ENCODE data around the gene SMARCD1.

Gene SMARCD1

GRCh38 chr12:50061171-50061570 lies 24.0 kb upstream of the SMARCD1 start:
- Histone ChIP-seq H3K4me3 (replicated peaks; ENCODE audit: insufficient read depth, low read length) (no peak overlapping the region), H3K27me3 (ENCODE audit: insufficient read depth, poor library complexity, severe bottlenecking) (peaks cover 2% of the 10 kb centered on the region), H3K27ac (replicated peaks) (no peak overlapping the region)
- TF ChIP-seq POLR2AphosphoS5 (IDR thresholded peaks at IDR 0.05; ENCODE audit: low read depth) (no peak), GABPA (IDR thresholded peaks at IDR 0.05; ENCODE audit: low read depth) (no peak)
- no peak for DNase-seq (ENCODE audit: low read depth in 1 of 2, low spot score in 1 of 2)

GRCh38 chr12:50061946-50062686 lies 23.0 kb upstream of the SMARCD1 start:
- no peaks in the 10 kb centered on the region for H3K27me3 ChIP-seq (ENCODE audit: insufficient read depth, poor library complexity, severe bottlenecking)
- H3K4me3 ChIP-seq (replicated peaks; ENCODE audit: insufficient read depth, low read length), result no peak overlapping the region
- TF ChIP-seq SPI1 (IDR thresholded peaks at IDR 0.05; ENCODE audit: borderline replicate concordance, low read depth) (no peak), POLR2AphosphoS5 (IDR thresholded peaks at IDR 0.05; ENCODE audit: low read depth) (no peak), GABPA (IDR thresholded peaks at IDR 0.05; ENCODE audit: low read depth) (no peak), REST (IDR thresholded peaks at IDR 0.05; ENCODE audit: insufficient replicate concordance, low read depth) (no peak), CTCF (IDR thresholded peaks at IDR 0.05; ENCODE audit: insufficient read depth, low read length) (no peak)
- no peak overlapping the region for H3K27ac ChIP-seq (replicated peaks)
- DNase-seq (ENCODE audit: low read depth in 1 of 2, low spot score in 1 of 2), result no peak

- Histone ChIP-seq H3K27me3 (ENCODE audit: insufficient read depth, poor library complexity, severe bottlenecking) (no peaks in the 10 kb centered on the region), H3K4me3 (replicated peaks; ENCODE audit: insufficient read depth, low read length) (no peak overlapping the region), H3K27ac (replicated peaks) (no peak overlapping the region)
- no peak for TF ChIP-seq SPI1 (IDR thresholded peaks at IDR 0.05; ENCODE audit: borderline replicate concordance, low read depth)
- no peak for TF ChIP-seq GABPA (IDR thresholded peaks at IDR 0.05; ENCODE audit: low read depth)
- TF ChIP-seq REST (IDR thresholded peaks at IDR 0.05; ENCODE audit: insufficient replicate concordance, low read depth), result no peak
- no peak for TF ChIP-seq POLR2AphosphoS5 (IDR thresholded peaks at IDR 0.05; ENCODE audit: low read depth)
- TF ChIP-seq CTCF (IDR thresholded peaks at IDR 0.05; ENCODE audit: insufficient read depth, low read length), result no peak
- DNase-seq (ENCODE audit: low read depth in 1 of 2, low spot score in 1 of 2), result no peak
These were observed 22.2 kb upstream of the SMARCD1 start for GRCh38 chr12:50062728-50063460.

GRCh38 chr12:50065726-50066310 lies 19.3 kb upstream of the SMARCD1 start:
- TF ChIP-seq GABPA (IDR thresholded peaks at IDR 0.05; ENCODE audit: low read depth) (no peak), CTCF (IDR thresholded peaks at IDR 0.05; ENCODE audit: insufficient read depth, low read length) (no peak), SPI1 (IDR thresholded peaks at IDR 0.05; ENCODE audit: borderline replicate concordance, low read depth) (no peak), POLR2AphosphoS5 (IDR thresholded peaks at IDR 0.05; ENCODE audit: low read depth) (no peak), REST (IDR thresholded peaks at IDR 0.05; ENCODE audit: insufficient replicate concordance, low read depth) (no peak)
- Histone ChIP-seq H3K4me3 (replicated peaks; ENCODE audit: insufficient read depth, low read length) (no peak overlapping the region), H3K27ac (replicated peaks) (no peak overlapping the region), H3K27me3 (ENCODE audit: insufficient read depth, poor library complexity, severe bottlenecking) (no peaks in the 10 kb centered on the region)
- DNase-seq (ENCODE audit: low read depth in 1 of 2, low spot score in 1 of 2), result no peak

Data from HL-60 (cell line).